Omental fat pad (tissue), 4 donors: Measurements from ENCODE around the gene CDC73. TPM values are rescaled to one million over a fixed set of nuclear protein-coding genes. Genes with fewer than 3 reads are reported as not detected.
"Not testable (repeated sequence)": the region's sequence is repeated elsewhere in the genome, so short reads cannot be mapped to it uniquely, and the experiment has no call there.

Experiments
- ATAC-seq: fragments of 150-250 bp; one replicate; pipeline ENCODE4 v1.9.1; 2016; ENCODE audit warnings: mild to moderate bottlenecking, moderate library complexity; ENCODE audit not compliant: low FRiP score
- DNase-seq: peaks from one replicate; pipeline ENCODE4 v3.0.0-alpha.2; 2019; ENCODE audit warnings: low spot score
- CTCF ChIP-seq, 3 donors: fragments of 450-650 bp; IDR thresholded peaks; one replicate each; pipeline ENCODE4 v1.5.1; 2016 to 2017; ENCODE audit warnings: antibody characterized with exemption in 3 of 3, mild to moderate bottlenecking in 3 of 3, moderate library complexity in 2 of 3
- total RNA-seq, 4 donors: library from RNA; depleted of rRNA; stranded (reverse); fragments of >200 nt; gene quantifications; one replicate each; pipeline ENCODE4 v1.1.0, GENCODE V29; 2016

The CDC73 gene
- total RNA-seq, 4 donors from 2014 or later, result 34.0 to 50.2 (median 39.7) TPM

- TF ChIP-seq CTCF (IDR thresholded peaks at IDR 0.05), result no peak
- ATAC-seq (no peak), DNase-seq (no peak)
These were observed 157.1 kb downstream of the CDC73 start for GRCh38 chr1:193278968-193279367.

- ATAC-seq, result no peak
- TF ChIP-seq CTCF (IDR thresholded peaks at IDR 0.05), result no peak
These were observed 160.1 kb downstream of the CDC73 start for GRCh38 chr1:193281894-193282293.

GRCh38 chr1:193283016-193283415 lies 161.2 kb downstream of the CDC73 start:
- ATAC-seq, result no peak
- TF ChIP-seq CTCF (IDR thresholded peaks at IDR 0.05), result no peak
- DNase-seq, result no peak

More at GRCh38 chr1:193281894-193282293, 160.1 kb downstream of the CDC73 start:
- DNase-seq, result no peak

- DNase-seq (no peak), ATAC-seq (no peak)
- no peak for TF ChIP-seq CTCF (IDR thresholded peaks at IDR 0.05)
These were observed 162.4 kb downstream of the CDC73 start for GRCh38 chr1:193284219-193284618.

GRCh38 chr1:193285641-193286040 lies 163.8 kb downstream of the CDC73 start:
- no peak for TF ChIP-seq CTCF (IDR thresholded peaks at IDR 0.05)
- ATAC-seq, result no peak
- no peak for DNase-seq

GRCh38 chr1:193288548-193289080 lies 166.8 kb downstream of the CDC73 start:
- not testable (repeated sequence) for DNase-seq, ATAC-seq

- no peak for DNase-seq
- TF ChIP-seq CTCF (IDR thresholded peaks at IDR 0.05), result no peak
- no peak for ATAC-seq
These were observed 171.9 kb downstream of the CDC73 start for GRCh38 chr1:193293726-193294125.

GRCh38 chr1:193299038-193299437 lies 177.2 kb downstream of the CDC73 start:
- TF ChIP-seq CTCF (IDR thresholded peaks at IDR 0.05), result no peak
- no peak for DNase-seq
- no peak for ATAC-seq
